Left ventricle myocardium inferior (tissue), 1 donor: Measurements from ENCODE around the gene SH2D3A. TPM values are rescaled to one million over a fixed set of nuclear protein-coding genes. Genes with fewer than 3 reads are reported as not detected.

Experiments
- DNase-seq: peaks from one replicate; pipeline ENCODE4 v3.0.0-alpha.2; 2020
- H3K27ac ChIP-seq: fragments of 200-600 bp; replicated peaks from 2 replicates; pipeline ENCODE4 v1.8.0; 2021
- H3K27me3 ChIP-seq: fragments of 200-600 bp; 2 replicates; pipeline ENCODE4 v1.8.0; 2021; ENCODE audit warnings: low read depth
- H3K36me3 ChIP-seq: fragments of 200-600 bp; 2 replicates; pipeline ENCODE4 v1.8.0; 2021
- H3K4me1 ChIP-seq: fragments of 200-600 bp; 2 replicates; pipeline ENCODE4 v1.8.0; 2021
- H3K4me3 ChIP-seq: fragments of 200-600 bp; 2 replicates; pipeline ENCODE4 v1.8.0; 2021; ENCODE audit warnings: mild to moderate bottlenecking, moderate library complexity
- H3K9me3 ChIP-seq: fragments of 200-600 bp; replicated peaks from 2 replicates; pipeline ENCODE4 v1.8.0; 2021
- CTCF ChIP-seq: fragments of 200-600 bp; IDR thresholded peaks from 2 replicates; pipeline ENCODE4 v1.8.0; 2021; ENCODE audit warnings: antibody characterized with exemption, mild to moderate bottlenecking, borderline replicate concordance
- intact Hi-C: fragments of 100-400 bp; cut with micrococcal nuclease; formaldehyde crosslinking; loops from one replicate; pipeline ENCODE4 v1.11.0; 2022
- total RNA-seq: library from RNA; stranded (reverse); fragmentation: NEBNext Ultra II Directional; extraction: Animal tissue kit (Norgen Biotek cat#: 25700); gene quantifications from one replicate; pipeline ENCODE4 v1.2.1, GENCODE V29; 2021
- donor health status: DM: no; HTN: yes; CAD: no; lungs with severe emphysema.

SH2D3A gene
- total RNA-seq, 1 donor from 2014 or later, result 0.14 TPM

GRCh38 chr19:6734096-6734696 is 33.0 kb downstream of the SH2D3A start:
- H3K4me1 ChIP-seq, result peaks cover 39% of the 10 kb centered on the region
- H3K9me3 ChIP-seq, result no peaks in the 10 kb centered on the region
- intact Hi-C loops, result no loop called here
- TF ChIP-seq CTCF, result no peak
- DNase-seq, result no peak
- H3K27ac ChIP-seq, result no peak overlapping the region
- no peak overlapping the region for H3K4me3 ChIP-seq
- peaks cover 11% of the 10 kb centered on the region for H3K36me3 ChIP-seq
- no peaks in the 10 kb centered on the region for H3K27me3 ChIP-seq

- DNase-seq, result no peak
- TF ChIP-seq CTCF, result peak; percentile 45
- peaks cover 11% of the 10 kb centered on the region for H3K36me3 ChIP-seq
- intact Hi-C loops, result no loop called here
- no peaks in the 10 kb centered on the region for H3K27me3 ChIP-seq
- no peak overlapping the region for H3K4me3 ChIP-seq
- no peaks in the 10 kb centered on the region for H3K9me3 ChIP-seq
- no peak overlapping the region for H3K27ac ChIP-seq
- peaks cover 32% of the 10 kb centered on the region for H3K4me1 ChIP-seq
Measured at GRCh38 chr19:6733338-6734095, 33.7 kb downstream of the SH2D3A start.

- H3K27me3 ChIP-seq, result no peaks in the 10 kb centered on the region
- no peak for TF ChIP-seq CTCF
Measured at GRCh38 chr19:6732803-6733337, 34.4 kb downstream of the SH2D3A start.

GRCh38 chr19:6731822-6732221 is 35.4 kb downstream of the SH2D3A start:
- intact Hi-C loops, result no loop called here

More at GRCh38 chr19:6732803-6733337, 34.4 kb downstream of the SH2D3A start:
- no peak overlapping the region for H3K27ac ChIP-seq
- no peak overlapping the region for H3K4me3 ChIP-seq
- peaks cover 26% of the 10 kb centered on the region for H3K4me1 ChIP-seq
- H3K36me3 ChIP-seq, result peaks cover 11% of the 10 kb centered on the region
- no peak for DNase-seq
- intact Hi-C loops, result no loop called here
- H3K9me3 ChIP-seq, result no peaks in the 10 kb centered on the region

More at GRCh38 chr19:6731822-6732221, 35.4 kb downstream of the SH2D3A start:
- Histone ChIP-seq H3K27ac (no peak overlapping the region), H3K27me3 (peaks cover 3% of the 10 kb centered on the region), H3K36me3 (peaks cover 11% of the 10 kb centered on the region), H3K9me3 (no peaks in the 10 kb centered on the region), H3K4me3 (no peak overlapping the region), H3K4me1 (peaks cover 20% of the 10 kb centered on the region)
- no peak for DNase-seq
- TF ChIP-seq CTCF, result no peak
